Breast epithelium (tissue), 4 donors: ENCODE data around the gene ASAP2. TPM values are rescaled to one million over a fixed set of nuclear protein-coding genes. Genes with fewer than 3 reads are reported as not detected.

Experiments
- DNase-seq, 2 donors: peaks; one replicate each; pipeline ENCODE4 v3.0.0-alpha.2; 2019; ENCODE audit warnings: low spot score in 2 of 2
- H3K27ac ChIP-seq, 2 donors: fragments of 200-600 bp; sonication (generic) in 1 of 2; one replicate each; pipeline ENCODE4 v1.5.1; 2016 to 2019; ENCODE audit warnings: mild to moderate bottlenecking in 1 of 2
- H3K27me3 ChIP-seq, 2 donors: fragments of 200-600 bp; sonication (generic) in 1 of 2; one replicate each; pipeline versions ENCODE4 v1.5.1 to v1.6.0; 2017 to 2019; ENCODE audit warnings: control low read depth in 1 of 2, mild to moderate bottlenecking in 1 of 2
- H3K36me3 ChIP-seq: fragments of 200-600 bp; one replicate; pipeline ENCODE4 v1.5.1; 2019
- H3K4me1 ChIP-seq, 2 donors: fragments of 200-600 bp; sonication (generic); one replicate each; pipeline ENCODE4 v1.5.1; 2016 to 2019; ENCODE audit warnings: control low read depth in 1 of 2
- H3K4me3 ChIP-seq, 3 donors: fragments of 200-600 bp; sonication (generic); 1 replicate in 2 of 3; 2 replicates in 1 of 3; pipeline ENCODE4 v1.5.1; 2016 to 2019; ENCODE audit warnings: mild to moderate bottlenecking in 3 of 3, moderate library complexity in 2 of 3
- H3K9me3 ChIP-seq, 2 donors: fragments of 200-600 bp; sonication (generic) in 1 of 2; one replicate each; pipeline ENCODE4 v1.5.1; 2016 to 2019; ENCODE audit warnings: control low read depth in 1 of 2
- POLR2A ChIP-seq: fragments of 450-650 bp; IDR thresholded peaks from one replicate; pipeline ENCODE4 v1.6.1; 2016; ENCODE audit warnings: antibody characterized with exemption, mild to moderate bottlenecking, moderate library complexity
- POLR2AphosphoS5 ChIP-seq, 3 donors: sonication (generic); formaldehyde crosslinking; IDR thresholded peaks; one replicate each; pipeline ENCODE4 v1.6.1; 2017; ENCODE audit warnings: antibody characterized with exemption in 3 of 3
- intact Hi-C: fragments of 100-400 bp; cut with DNase I; formaldehyde crosslinking; loops from one replicate; pipeline ENCODE4 v1.15.1; 2023; ENCODE audit warnings: low total_unique reads
- total RNA-seq, 3 donors: library from RNA; depleted of rRNA; stranded (reverse); fragments of >200 nt; gene quantifications; one replicate each; pipeline ENCODE4 v1.1.0, GENCODE V29; 2016
- TF ChIP-seq, protein P1 (sequence below), 3 donors: fragments of 450-650 bp; IDR thresholded peaks; one replicate each; pipeline ENCODE4 v1.5.1; 2016 to 2017; ENCODE audit warnings: antibody characterized with exemption in 3 of 3, mild to moderate bottlenecking in 3 of 3, moderate library complexity in 3 of 3

Gene ASAP2
- total RNA-seq, 3 donors from 2014 or later, result 14.5 to 24.2 (median 21.0) TPM

DNA sequence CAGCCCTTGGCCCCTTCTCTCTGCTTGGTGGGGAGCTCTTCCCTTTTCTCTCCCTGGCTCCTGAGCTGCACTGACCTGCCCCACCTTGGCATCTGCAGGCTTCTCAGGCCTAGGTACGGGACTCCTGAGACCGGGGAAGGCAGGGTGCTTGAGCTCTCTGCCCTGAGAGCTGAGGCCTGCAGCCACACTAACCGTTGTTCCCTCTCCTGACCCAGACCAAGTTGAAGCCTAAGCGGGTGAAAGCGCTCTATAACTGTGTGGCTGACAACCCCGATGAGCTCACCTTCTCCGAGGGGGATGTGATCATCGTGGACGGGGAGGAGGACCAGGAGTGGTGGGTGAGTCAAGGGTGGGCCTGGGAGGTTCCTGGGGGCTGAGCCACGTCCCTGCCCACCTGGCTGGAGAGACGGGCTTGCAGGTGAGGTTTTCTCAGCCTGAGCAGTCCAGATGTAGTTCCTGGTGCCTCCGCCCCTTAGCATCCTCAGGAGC, 194.5 kb downstream of the ASAP2 start:
- TF ChIP-seq POLR2AphosphoS5 (IDR thresholded peaks at IDR 0.05), result no peak
- TF ChIP-seq, protein P1, sequence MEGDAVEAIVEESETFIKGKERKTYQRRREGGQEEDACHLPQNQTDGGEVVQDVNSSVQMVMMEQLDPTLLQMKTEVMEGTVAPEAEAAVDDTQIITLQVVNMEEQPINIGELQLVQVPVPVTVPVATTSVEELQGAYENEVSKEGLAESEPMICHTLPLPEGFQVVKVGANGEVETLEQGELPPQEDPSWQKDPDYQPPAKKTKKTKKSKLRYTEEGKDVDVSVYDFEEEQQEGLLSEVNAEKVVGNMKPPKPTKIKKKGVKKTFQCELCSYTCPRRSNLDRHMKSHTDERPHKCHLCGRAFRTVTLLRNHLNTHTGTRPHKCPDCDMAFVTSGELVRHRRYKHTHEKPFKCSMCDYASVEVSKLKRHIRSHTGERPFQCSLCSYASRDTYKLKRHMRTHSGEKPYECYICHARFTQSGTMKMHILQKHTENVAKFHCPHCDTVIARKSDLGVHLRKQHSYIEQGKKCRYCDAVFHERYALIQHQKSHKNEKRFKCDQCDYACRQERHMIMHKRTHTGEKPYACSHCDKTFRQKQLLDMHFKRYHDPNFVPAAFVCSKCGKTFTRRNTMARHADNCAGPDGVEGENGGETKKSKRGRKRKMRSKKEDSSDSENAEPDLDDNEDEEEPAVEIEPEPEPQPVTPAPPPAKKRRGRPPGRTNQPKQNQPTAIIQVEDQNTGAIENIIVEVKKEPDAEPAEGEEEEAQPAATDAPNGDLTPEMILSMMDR (IDR thresholded peaks at IDR 0.05), result no peak
- no peak for TF ChIP-seq POLR2A
- H3K4me3 ChIP-seq, result no peak overlapping the region
- H3K9me3 ChIP-seq, result no peaks in the 10 kb centered on the region
- no peaks in the 10 kb centered on the region for H3K4me1 ChIP-seq
- intact Hi-C loops, result no loop called here
- no peaks in the 10 kb centered on the region for H3K36me3 ChIP-seq
- H3K27ac ChIP-seq, result peak overlapping the region in 1 of 2 donors; percentile 61
- DNase-seq, result no peak
- no peaks in the 10 kb centered on the region for H3K27me3 ChIP-seq

DNA sequence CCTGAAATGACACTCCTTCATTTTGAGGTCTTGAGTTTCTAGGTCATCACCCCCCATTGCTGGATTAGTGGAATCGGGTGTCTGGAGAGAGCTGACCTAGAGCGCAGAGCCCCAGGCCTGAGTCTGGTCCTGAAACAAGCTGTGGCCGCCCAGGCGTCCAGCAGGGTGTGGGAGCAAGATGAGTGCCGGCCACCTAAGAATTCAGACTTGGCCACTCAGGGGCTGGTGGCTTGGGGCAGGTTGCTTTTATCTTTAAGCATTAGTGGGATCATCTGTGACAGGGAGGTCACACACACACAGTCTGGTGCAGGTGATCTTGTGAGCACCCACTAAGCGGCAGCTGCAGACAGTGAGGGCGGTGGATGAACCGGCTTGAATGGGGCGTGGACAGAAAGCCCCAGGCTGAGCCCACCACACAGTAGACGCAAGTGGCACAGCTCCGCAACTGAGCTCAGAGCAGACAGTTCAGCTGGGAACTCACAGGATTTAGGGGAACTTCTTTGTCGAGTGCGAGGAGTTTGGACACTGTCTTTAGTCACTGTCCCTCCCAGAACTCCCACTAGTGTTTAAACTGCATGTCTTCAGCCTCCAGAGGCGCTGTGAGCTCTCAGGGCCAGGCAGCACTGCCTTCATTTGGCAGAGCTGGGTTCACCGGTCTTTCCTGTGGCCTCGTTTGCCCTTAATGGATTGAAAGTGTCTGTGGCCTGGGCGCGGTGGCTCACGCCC, 195.2 kb downstream of the ASAP2 start:
- intact Hi-C loops, result no loop called here
- TF ChIP-seq, protein P1 (IDR thresholded peaks at IDR 0.05), result no peak
- TF ChIP-seq POLR2A (no peak), POLR2AphosphoS5 (IDR thresholded peaks at IDR 0.05) (no peak)
- Histone ChIP-seq H3K36me3 (no peaks in the 10 kb centered on the region), H3K27me3 (no peaks in the 10 kb centered on the region), H3K4me1 (no peaks in the 10 kb centered on the region), H3K9me3 (no peaks in the 10 kb centered on the region), H3K4me3 (no peak overlapping the region), H3K27ac (no peak overlapping the region)
- DNase-seq, result no peak

DNA sequence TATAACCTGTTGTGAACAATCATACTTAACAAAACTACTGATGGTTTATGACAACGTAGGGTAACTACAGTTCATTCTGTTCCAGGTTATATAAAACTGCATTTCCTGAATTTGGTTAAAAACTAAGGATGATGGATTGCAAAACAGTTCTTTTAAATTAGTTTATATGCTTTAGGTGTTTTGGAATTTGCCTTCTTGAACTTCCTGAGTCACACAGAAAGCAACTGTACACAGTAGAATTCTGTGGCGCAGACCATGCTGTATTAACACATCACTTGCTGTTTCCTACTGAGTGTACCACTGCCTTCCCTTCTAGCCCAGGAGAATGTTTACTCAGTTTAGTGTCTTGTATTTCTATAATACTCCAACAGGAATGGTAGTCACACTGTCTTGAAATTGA, 197.3 kb downstream of the ASAP2 start:
- H3K4me3 ChIP-seq, result no peak overlapping the region
- no peaks in the 10 kb centered on the region for H3K9me3 ChIP-seq
- TF ChIP-seq, protein P1 (IDR thresholded peaks at IDR 0.05), result no peak
- TF ChIP-seq POLR2A (no peak), POLR2AphosphoS5 (IDR thresholded peaks at IDR 0.05) (no peak)
- no peak overlapping the region for H3K27ac ChIP-seq
- intact Hi-C loops, result no loop called here
- DNase-seq, result no peak
- no peaks in the 10 kb centered on the region for H3K36me3 ChIP-seq
- peaks cover 0 to 3% of the 10 kb centered on the region in 2 donors for H3K4me1 ChIP-seq
- H3K27me3 ChIP-seq, result no peaks in the 10 kb centered on the region

DNA sequence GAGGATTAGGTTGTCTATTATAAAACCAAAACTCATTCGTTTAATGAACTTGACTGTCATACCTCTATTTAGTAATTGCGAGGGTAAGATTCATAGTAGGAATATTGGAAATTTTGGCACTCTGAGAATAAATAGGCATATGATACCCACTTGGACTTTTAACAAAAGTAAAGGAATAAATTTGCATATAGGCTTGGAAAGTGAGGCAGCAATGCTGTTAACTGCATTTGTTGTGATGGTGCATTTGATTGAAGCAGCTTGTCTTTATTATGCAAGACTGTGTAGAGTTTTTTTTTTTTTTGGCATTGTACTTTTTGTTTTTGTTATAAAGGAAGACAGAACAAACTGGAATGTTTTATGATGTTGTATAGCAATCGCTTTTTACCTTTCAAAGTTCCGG, 197.8 kb downstream of the ASAP2 start:
- intact Hi-C loops, result no loop called here
- no peaks in the 10 kb centered on the region for H3K36me3 ChIP-seq
- no peaks in the 10 kb centered on the region for H3K27me3 ChIP-seq
- H3K27ac ChIP-seq, result no peak overlapping the region
- no peak for DNase-seq
- H3K4me3 ChIP-seq, result no peak overlapping the region
- no peak for TF ChIP-seq POLR2A
- no peak for TF ChIP-seq POLR2AphosphoS5 (IDR thresholded peaks at IDR 0.05)
- TF ChIP-seq, protein P1 (IDR thresholded peaks at IDR 0.05), result no peak
- peaks cover 0 to 3% of the 10 kb centered on the region in 2 donors for H3K4me1 ChIP-seq
- H3K9me3 ChIP-seq, result no peaks in the 10 kb centered on the region

DNA sequence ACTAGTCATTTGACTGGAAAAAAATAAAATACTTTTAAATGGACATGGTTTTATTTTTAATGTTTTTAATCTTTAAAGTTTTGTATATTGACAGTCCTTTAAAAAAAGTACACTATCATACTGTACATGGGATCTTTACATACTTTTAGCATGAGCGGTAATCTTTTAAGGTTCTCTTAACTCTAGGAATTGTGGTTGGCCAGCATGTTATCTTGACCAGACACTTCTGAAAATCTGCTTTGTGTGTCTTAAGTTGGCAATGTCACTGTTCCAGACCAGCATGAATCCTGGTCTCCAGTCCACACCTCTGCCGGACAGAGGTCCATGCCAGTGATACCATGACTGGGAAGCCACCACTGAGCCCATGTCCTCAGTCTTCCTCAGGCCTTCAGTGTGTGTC, 199.0 kb downstream of the ASAP2 start:
- Histone ChIP-seq H3K4me1 (peaks cover 0 to 3% of the 10 kb centered on the region in 2 donors), H3K9me3 (no peaks in the 10 kb centered on the region), H3K27ac (no peak overlapping the region), H3K4me3 (no peak overlapping the region), H3K36me3 (no peaks in the 10 kb centered on the region), H3K27me3 (no peaks in the 10 kb centered on the region)
- intact Hi-C loops, result no loop called here
- TF ChIP-seq, protein P1 (IDR thresholded peaks at IDR 0.05), result no peak
- no peak for TF ChIP-seq POLR2AphosphoS5 (IDR thresholded peaks at IDR 0.05)
- no peak for TF ChIP-seq POLR2A
- DNase-seq, result no peak
